BLaER1 (cell line): ENCODE measurements around the gene GRIA4.
"Not testable (repeated sequence)": the region's sequence is repeated elsewhere in the genome, so short reads cannot be mapped to it uniquely, and the experiment has no call there.

Experiments
- H3K27ac ChIP-seq: shearing (Covaris generic); formaldehyde crosslinking; 2 replicates; pipeline ENCODE4 v1.8.1; 2022
- H3K27me3 ChIP-seq: shearing (Covaris generic); formaldehyde crosslinking; 2 replicates; pipeline ENCODE4 v1.8.1; 2022
- H3K36me3 ChIP-seq: shearing (Covaris generic); formaldehyde crosslinking; 2 replicates; pipeline ENCODE4 v1.8.1; 2022
- H3K4me1 ChIP-seq: shearing (Covaris generic); formaldehyde crosslinking; 2 replicates; pipeline ENCODE4 v1.8.1; 2022
- H3K4me2 ChIP-seq: shearing (Covaris generic); formaldehyde crosslinking; 2 replicates; pipeline ENCODE4 v1.8.1; 2022
- H3K4me3 ChIP-seq: shearing (Covaris generic); formaldehyde crosslinking; 2 replicates; pipeline ENCODE4 v1.8.1; 2022
- H3K9ac ChIP-seq: shearing (Covaris generic); formaldehyde crosslinking; 2 replicates; pipeline ENCODE4 v1.8.1; 2022
- H3K9me3 ChIP-seq: shearing (Covaris generic); formaldehyde crosslinking; 2 replicates; pipeline ENCODE4 v1.8.1; 2022
- H4K20me1 ChIP-seq: shearing (Covaris generic); formaldehyde crosslinking; 2 replicates; pipeline ENCODE4 v1.8.1; 2022
- Cebpa-rat ChIP-seq: shearing (Covaris generic); IDR thresholded peaks from 2 replicates; pipeline ENCODE4 v1.8.1; 2022

The GRIA4 gene

GRCh38 chr11:105968021-105968697 lies 358.3 kb downstream of the GRIA4 start:
- no peak overlapping the region for H3K9ac ChIP-seq
- TF ChIP-seq Cebpa-rat = no peak
- no peaks in the 10 kb centered on the region for H3K36me3 ChIP-seq
- no peak overlapping the region for H3K4me2 ChIP-seq
- H4K20me1 ChIP-seq = no peaks in the 10 kb centered on the region
- H3K9me3 ChIP-seq = no peaks in the 10 kb centered on the region
- no peaks in the 10 kb centered on the region for H3K4me1 ChIP-seq
- H3K27me3 ChIP-seq = no peaks in the 10 kb centered on the region
- no peak overlapping the region for H3K4me3 ChIP-seq
- no peak overlapping the region for H3K27ac ChIP-seq

DNA sequence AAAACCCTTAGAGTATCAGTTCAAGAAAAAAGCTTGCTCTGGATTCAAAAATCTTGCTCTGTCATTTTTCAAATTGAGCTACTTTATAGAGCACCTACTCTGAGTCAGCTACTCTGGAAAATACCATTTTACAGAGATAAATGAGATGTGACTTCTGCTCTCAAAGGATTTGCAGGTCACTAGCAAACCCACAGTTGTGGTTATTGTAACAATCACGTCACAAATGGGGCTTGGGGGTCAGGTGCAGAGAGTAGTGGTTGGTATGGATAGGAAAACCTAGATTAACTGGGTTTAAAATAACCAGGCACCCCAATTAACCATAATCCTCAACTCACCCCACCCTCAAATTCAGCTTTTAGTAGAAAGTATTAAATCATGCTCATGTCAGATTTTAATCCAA lies 359.9 kb downstream of the GRIA4 start:
- Histone ChIP-seq H3K36me3 (no peaks in the 10 kb centered on the region), H3K4me3 (no peak overlapping the region), H3K4me1 (no peaks in the 10 kb centered on the region), H3K9me3 (no peaks in the 10 kb centered on the region), H3K27ac (no peak overlapping the region), H3K4me2 (no peak overlapping the region), H3K27me3 (no peaks in the 10 kb centered on the region), H4K20me1 (no peaks in the 10 kb centered on the region), H3K9ac (no peak overlapping the region)
- TF ChIP-seq Cebpa-rat = no peak

DNA sequence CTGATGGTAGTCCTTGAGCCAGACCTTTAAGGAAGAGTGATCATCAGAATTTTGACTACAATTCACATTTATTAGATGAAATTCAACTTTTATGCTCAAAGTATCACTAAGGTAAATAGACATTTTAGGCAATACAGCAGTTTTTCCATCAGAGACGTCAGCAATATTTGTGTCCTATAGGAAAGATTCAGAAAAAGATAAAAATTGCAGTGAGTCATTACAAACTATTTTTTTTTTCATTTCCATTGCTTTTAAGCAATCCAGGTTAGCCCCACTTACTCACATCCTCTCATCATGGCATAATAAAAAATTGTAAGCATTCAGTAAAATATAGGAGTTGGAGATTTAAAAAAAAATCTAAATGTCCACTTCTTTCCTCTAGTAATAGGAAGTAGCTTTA lies 365.3 kb downstream of the GRIA4 start:
- H3K4me1 ChIP-seq = no peaks in the 10 kb centered on the region
- no peaks in the 10 kb centered on the region for H3K9me3 ChIP-seq
- H3K4me3 ChIP-seq = no peak overlapping the region
- no peak overlapping the region for H3K4me2 ChIP-seq
- H4K20me1 ChIP-seq = no peaks in the 10 kb centered on the region
- H3K27me3 ChIP-seq = no peaks in the 10 kb centered on the region
- no peak overlapping the region for H3K9ac ChIP-seq
- H3K27ac ChIP-seq = no peak overlapping the region
- TF ChIP-seq Cebpa-rat = no peak
- no peaks in the 10 kb centered on the region for H3K36me3 ChIP-seq

DNA sequence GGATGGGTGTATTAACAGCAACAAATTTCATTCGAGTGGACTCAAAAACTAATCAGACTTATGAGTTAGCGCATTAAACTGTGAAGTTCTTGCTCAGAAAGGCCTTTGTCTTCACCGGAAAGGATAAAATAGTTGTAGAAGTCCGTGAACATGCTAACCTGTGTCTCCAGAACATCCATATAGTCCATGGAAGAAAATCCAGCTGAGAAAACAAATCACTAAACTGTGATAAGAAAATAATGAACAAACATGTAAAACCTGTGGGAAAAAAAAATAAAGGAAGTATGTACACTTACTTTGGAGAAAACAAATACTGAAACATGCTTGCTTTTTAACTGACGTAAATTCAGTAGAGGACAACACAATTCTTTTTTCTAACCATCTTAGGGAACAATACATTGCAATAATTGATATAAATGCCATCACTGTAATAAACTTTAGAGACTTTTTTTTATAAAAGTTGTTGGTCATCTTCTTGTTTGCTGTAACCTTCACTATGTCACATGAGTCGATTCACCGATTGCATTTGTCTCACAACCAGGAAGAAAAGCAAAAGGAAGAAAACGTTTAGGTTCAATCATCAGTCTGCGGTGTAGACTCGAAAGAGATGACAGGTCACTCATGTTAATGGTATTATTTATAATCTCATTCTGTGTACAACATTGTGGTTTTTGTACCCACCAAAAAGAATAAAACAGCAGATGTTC lies 370.3 kb downstream of the GRIA4 start:
- no peak overlapping the region for H3K27ac ChIP-seq
- no peaks in the 10 kb centered on the region for H3K9me3 ChIP-seq
- no peak overlapping the region for H3K4me2 ChIP-seq
- no peak overlapping the region for H3K4me3 ChIP-seq
- H4K20me1 ChIP-seq = no peaks in the 10 kb centered on the region
- no peaks in the 10 kb centered on the region for H3K27me3 ChIP-seq
- H3K36me3 ChIP-seq = no peaks in the 10 kb centered on the region
- H3K4me1 ChIP-seq = no peaks in the 10 kb centered on the region
- no peak for TF ChIP-seq Cebpa-rat
- no peak overlapping the region for H3K9ac ChIP-seq

- H3K27me3 ChIP-seq = no peaks in the 10 kb centered on the region
- no peaks in the 10 kb centered on the region for H4K20me1 ChIP-seq
- no peak overlapping the region for H3K9ac ChIP-seq
- H3K9me3 ChIP-seq = no peaks in the 10 kb centered on the region
- TF ChIP-seq Cebpa-rat = no peak
- no peaks in the 10 kb centered on the region for H3K36me3 ChIP-seq
- no peaks in the 10 kb centered on the region for H3K4me1 ChIP-seq
- H3K27ac ChIP-seq = no peak overlapping the region
- no peak overlapping the region for H3K4me3 ChIP-seq
- H3K4me2 ChIP-seq = no peak overlapping the region
Observed at GRCh38 chr11:105986554-105986953, 376.7 kb downstream of the GRIA4 start.

DNA sequence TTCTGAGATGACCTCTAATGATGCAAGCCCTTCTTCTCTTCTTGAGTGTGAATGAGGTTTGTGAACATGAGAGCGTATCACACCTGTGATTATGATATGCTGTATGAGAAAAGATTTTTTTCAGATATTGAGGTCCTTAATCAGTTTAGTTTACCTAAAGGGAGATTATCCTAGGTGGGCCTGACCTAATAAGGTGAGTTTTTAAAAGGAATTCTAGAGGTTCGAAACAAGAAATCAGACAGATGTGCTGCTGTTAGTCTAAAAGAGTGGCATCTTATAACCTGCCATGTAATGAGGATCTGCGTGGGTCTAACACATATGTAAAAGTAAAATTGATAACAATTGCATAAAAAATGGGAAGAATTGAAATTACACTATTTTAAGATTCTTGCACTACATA lies 378.3 kb downstream of the GRIA4 start:
- Histone ChIP-seq H3K9me3 (no peaks in the 10 kb centered on the region), H3K4me3 (no peak overlapping the region), H3K36me3 (no peaks in the 10 kb centered on the region), H4K20me1 (no peaks in the 10 kb centered on the region), H3K9ac (no peak overlapping the region), H3K4me1 (no peaks in the 10 kb centered on the region), H3K4me2 (no peak overlapping the region), H3K27me3 (no peaks in the 10 kb centered on the region), H3K27ac (no peak overlapping the region)
- TF ChIP-seq Cebpa-rat = no peak

- H3K36me3 ChIP-seq = peaks cover 3% of the 10 kb centered on the region; the same call in 1 of the 2 replicates
- H3K27ac ChIP-seq = no peak overlapping the region
- H3K4me2 ChIP-seq = no peak overlapping the region
- H4K20me1 ChIP-seq = no peaks in the 10 kb centered on the region
- H3K4me1 ChIP-seq = no peaks in the 10 kb centered on the region
- no peak for TF ChIP-seq Cebpa-rat
- no peaks in the 10 kb centered on the region for H3K9me3 ChIP-seq
- H3K4me3 ChIP-seq = no peak overlapping the region
- no peaks in the 10 kb centered on the region for H3K27me3 ChIP-seq
- H3K9ac ChIP-seq = no peak overlapping the region
Observed at GRCh38 chr11:105989124-105989523, 379.3 kb downstream of the GRIA4 start.

DNA sequence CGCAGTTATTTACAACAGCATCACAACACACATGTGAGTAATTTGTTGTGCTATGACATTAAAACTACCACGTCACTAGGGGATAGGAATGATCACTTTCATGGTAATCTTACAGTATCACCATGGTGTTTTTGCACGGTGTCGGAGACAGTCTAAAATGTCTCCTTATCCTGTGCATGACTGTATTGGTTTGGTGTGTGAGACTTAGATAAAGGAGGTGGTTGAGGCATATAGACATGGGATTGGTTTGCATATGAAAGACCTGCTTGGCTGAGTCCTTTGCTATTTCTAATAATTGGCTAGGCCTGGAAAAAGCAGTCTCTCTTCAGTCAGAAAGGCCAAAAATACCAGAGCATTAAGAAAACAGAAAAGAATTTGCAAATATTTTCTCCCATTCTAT lies 382.0 kb downstream of the GRIA4 start:
- no peak for TF ChIP-seq Cebpa-rat
- peaks cover 20% of the 10 kb centered on the region for H3K36me3 ChIP-seq

GRCh38 chr11:106001304-106002012 lies 391.6 kb downstream of the GRIA4 start:
- Histone ChIP-seq H3K27me3 (no peaks in the 10 kb centered on the region), H3K27ac (no peak overlapping the region), H3K9me3 (peaks cover 21% of the 10 kb centered on the region), H3K4me3 (no peak overlapping the region), H3K4me2 (no peak overlapping the region), H3K36me3 (peaks cover 23% of the 10 kb centered on the region), H3K9ac (no peak overlapping the region), H4K20me1 (no peaks in the 10 kb centered on the region), H3K4me1 (no peaks in the 10 kb centered on the region)
- no peak for TF ChIP-seq Cebpa-rat

More for the DNA sequence above, 382.0 kb downstream of the GRIA4 start:
- H3K4me3 ChIP-seq = no peak overlapping the region
- H3K9me3 ChIP-seq = no peaks in the 10 kb centered on the region
- no peaks in the 10 kb centered on the region for H4K20me1 ChIP-seq
- H3K27me3 ChIP-seq = no peaks in the 10 kb centered on the region
- H3K27ac ChIP-seq = no peak overlapping the region
- no peak overlapping the region for H3K9ac ChIP-seq
- H3K4me1 ChIP-seq = no peaks in the 10 kb centered on the region
- no peak overlapping the region for H3K4me2 ChIP-seq

DNA sequence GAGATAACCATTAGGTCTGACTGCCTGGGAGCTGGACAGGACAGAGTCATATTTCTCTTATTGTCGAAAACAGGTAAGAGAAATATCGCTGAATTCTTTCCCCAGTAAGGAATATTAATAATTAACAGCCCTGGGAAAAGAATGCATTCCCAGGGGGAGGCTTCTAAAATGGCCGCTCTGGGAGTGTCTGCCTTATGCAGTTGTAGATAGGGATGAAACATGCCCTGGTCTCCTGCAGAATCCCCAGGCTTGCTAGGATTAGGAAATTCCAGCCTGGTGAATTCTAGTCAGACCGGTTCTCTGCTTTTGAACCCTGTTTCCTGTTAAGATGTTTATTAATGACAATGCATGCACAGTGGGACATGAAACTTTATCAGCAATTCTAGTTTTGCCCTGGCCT lies 393.2 kb downstream of the GRIA4 start:
- H3K4me1 ChIP-seq, H3K27me3 ChIP-seq, H3K9ac ChIP-seq, H3K4me3 ChIP-seq, H3K27ac ChIP-seq, H4K20me1 ChIP-seq, H3K4me2 ChIP-seq: not testable (repeated sequence)
- Histone ChIP-seq H3K36me3 (peaks cover 36% of the 10 kb centered on the region), H3K9me3 (peaks cover 33% of the 10 kb centered on the region)
